Activated CD8-positive, alpha-beta memory T cell treated with anti-CD3 and anti-CD28 coated beads, Interleukin-2, amount 50 U/mL, for 48 hours (primary cell): ENCODE results near the gene PRPF40B.
"Not testable (repeated sequence)": the region's sequence is repeated elsewhere in the genome, so short reads cannot be mapped to it uniquely, and the experiment has no call there.

Experiments
- DNase-seq: peaks from one replicate; pipeline ENCODE4 v3.0.0-alpha.2; 2020

PRPF40B gene

GRCh38 chr12:49609875-49610154 is 13.5 kb upstream of the PRPF40B start:
- no peak for DNase-seq

GRCh38 chr12:49610785-49611184 is 12.6 kb upstream of the PRPF40B start:
- DNase-seq: not testable (repeated sequence)

- DNase-seq: no peak
Measured at GRCh38 chr12:49612210-49612609, 11.2 kb upstream of the PRPF40B start.

GRCh38 chr12:49615725-49616124 is 7.6 kb upstream of the PRPF40B start:
- no peak for DNase-seq

GRCh38 chr12:49616533-49617219 is 6.7 kb upstream of the PRPF40B start:
- DNase-seq: no peak

GRCh38 chr12:49618576-49618975 is 4.8 kb upstream of the PRPF40B start:
- DNase-seq: no peak

- no peak for DNase-seq
Measured at GRCh38 chr12:49619286-49619685, 4.1 kb upstream of the PRPF40B start.

GRCh38 chr12:49621651-49622500 is 1.5 kb upstream of the PRPF40B start:
- peak; percentile 70 for DNase-seq

- DNase-seq: peak; percentile 73
Measured at GRCh38 chr12:49622501-49623141, 740 bp upstream of the PRPF40B start.

- DNase-seq: no peak
Measured at GRCh38 chr12:49624921-49625577, 1.7 kb downstream of the PRPF40B start.

- DNase-seq: no peak
Measured at GRCh38 chr12:49626169-49626835, 2.9 kb downstream of the PRPF40B start.

- DNase-seq: no peak
Measured at GRCh38 chr12:49626836-49627235, 3.5 kb downstream of the PRPF40B start.

GRCh38 chr12:49627752-49628360 is 4.5 kb downstream of the PRPF40B start:
- no peak for DNase-seq

- DNase-seq: peak; percentile 49
Measured at GRCh38 chr12:49631336-49631907, 8.1 kb downstream of the PRPF40B start.

- no peak for DNase-seq
Measured at GRCh38 chr12:49632401-49632800, 9.0 kb downstream of the PRPF40B start.

GRCh38 chr12:49632986-49633702 is 9.8 kb downstream of the PRPF40B start:
- DNase-seq: no peak

GRCh38 chr12:49633703-49634345 is 10.5 kb downstream of the PRPF40B start:
- DNase-seq: no peak

GRCh38 chr12:49635036-49635435 is 11.7 kb downstream of the PRPF40B start:
- no peak for DNase-seq

GRCh38 chr12:49635656-49636055 is 12.3 kb downstream of the PRPF40B start:
- no peak for DNase-seq

GRCh38 chr12:49636574-49636973 is 13.2 kb downstream of the PRPF40B start:
- DNase-seq: no peak
